Osteoblast (primary cell): ENCODE results near the gene MT1G. TPM values are rescaled to one million over a fixed set of nuclear protein-coding genes. Genes with fewer than 3 reads are reported as not detected.

Source experiments
- DNase-seq: peaks from one replicate; pipeline ENCODE4 v3.0.0; 2011; ENCODE audit warnings: low spot score, mixed read lengths; ENCODE audit not compliant: insufficient read length; ENCODE audit errors: missing footprints
- H2AFZ ChIP-seq: 2 replicates; pipeline ENCODE4 v1.6.0; 2011; ENCODE audit warnings: mild to moderate bottlenecking, low read length
- H3K27ac ChIP-seq: 2 replicates; pipeline ENCODE4 v1.5.1; 2011; ENCODE audit warnings: mild to moderate bottlenecking, low read depth, low read length, moderate library complexity
- H3K27me3 ChIP-seq: 2 replicates; pipeline ENCODE4 v1.6.0; 2012; ENCODE audit warnings: mild to moderate bottlenecking, control low read depth, inconsistent platforms, low read length, moderate library complexity; ENCODE audit not compliant: insufficient read depth
- H3K36me3 ChIP-seq: 2 replicates; pipeline ENCODE4 v1.5.1; 2011; ENCODE audit warnings: mild to moderate bottlenecking, low read length, control low read depth, moderate library complexity; ENCODE audit not compliant: insufficient read depth
- H3K4me1 ChIP-seq: 2 replicates; pipeline ENCODE4 v1.5.1; 2011; ENCODE audit warnings: mild to moderate bottlenecking, low read length, control low read depth, moderate library complexity; ENCODE audit not compliant: insufficient read depth
- H3K4me2 ChIP-seq: 2 replicates; pipeline ENCODE4 v1.6.0; 2011; ENCODE audit warnings: mild to moderate bottlenecking, low read length; ENCODE audit not compliant: insufficient read depth
- H3K4me3 ChIP-seq: fragments of 200-600 bp; sonication (generic); 3 replicates; pipeline ENCODE4 v1.5.1; 2012; ENCODE audit warnings: mild to moderate bottlenecking, low read length, inconsistent platforms; ENCODE audit not compliant: insufficient read depth
- H3K79me2 ChIP-seq: 2 replicates; pipeline ENCODE4 v1.6.0; 2012; ENCODE audit warnings: mild to moderate bottlenecking, low read length, control low read depth, inconsistent platforms; ENCODE audit not compliant: insufficient read depth
- H3K9me3 ChIP-seq: 2 replicates; pipeline ENCODE4 v1.5.1; 2011; ENCODE audit warnings: low read depth, low read length, control low read depth
- H4K20me1 ChIP-seq: 2 replicates; pipeline ENCODE4 v1.6.0; 2012; ENCODE audit warnings: mild to moderate bottlenecking, low read length, control low read depth; ENCODE audit not compliant: insufficient read depth
- total RNA-seq: library from RNA; depleted of rRNA; stranded (reverse); fragments of >200 nt; gene quantifications from 2 replicates; pipeline ENCODE4 v1.2.3, GENCODE V29; 2012
- TF ChIP-seq, protein P1 (sequence below): IDR thresholded peaks from 2 replicates; pipeline ENCODE4 v1.5.1; 2011; ENCODE audit warnings: mild to moderate bottlenecking, low read depth, low read length, moderate library complexity; ENCODE audit errors: extremely low read depth

MT1G gene
- total RNA-seq, 1 donor: not detected

DNA sequence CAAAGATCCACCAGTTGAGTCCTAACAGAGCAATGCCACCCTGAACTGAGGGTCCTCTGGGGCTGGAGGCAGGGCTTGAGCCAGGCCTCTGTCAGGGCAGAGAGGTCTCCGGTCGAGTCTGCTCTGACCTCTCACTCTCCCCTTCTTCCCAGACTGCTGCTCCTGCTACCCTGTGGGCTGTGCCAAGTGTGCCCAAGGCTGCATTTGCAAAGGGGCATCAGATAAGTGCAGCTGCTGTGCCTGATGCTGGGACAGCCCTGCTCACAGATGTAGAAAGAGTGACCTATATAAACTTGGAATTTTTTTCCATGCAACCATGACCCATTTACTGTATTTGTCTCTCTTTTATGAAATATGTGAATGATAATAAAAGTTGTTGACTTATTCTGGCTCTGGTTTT lies 18.6 kb downstream of the MT1G start:
- Histone ChIP-seq H3K9me3 (no peaks in the 10 kb centered on the region), H3K27me3 (peaks cover 59% of the 10 kb centered on the region), H2AFZ (no peak overlapping the region), H3K4me1 (no peaks in the 10 kb centered on the region), H3K27ac (no peak overlapping the region), H3K36me3 (no peaks in the 10 kb centered on the region), H3K4me2 (no peak overlapping the region), H3K4me3 (no peak overlapping the region), H3K79me2 (no peaks in the 10 kb centered on the region), H4K20me1 (no peaks in the 10 kb centered on the region)
- TF ChIP-seq, protein P1, sequence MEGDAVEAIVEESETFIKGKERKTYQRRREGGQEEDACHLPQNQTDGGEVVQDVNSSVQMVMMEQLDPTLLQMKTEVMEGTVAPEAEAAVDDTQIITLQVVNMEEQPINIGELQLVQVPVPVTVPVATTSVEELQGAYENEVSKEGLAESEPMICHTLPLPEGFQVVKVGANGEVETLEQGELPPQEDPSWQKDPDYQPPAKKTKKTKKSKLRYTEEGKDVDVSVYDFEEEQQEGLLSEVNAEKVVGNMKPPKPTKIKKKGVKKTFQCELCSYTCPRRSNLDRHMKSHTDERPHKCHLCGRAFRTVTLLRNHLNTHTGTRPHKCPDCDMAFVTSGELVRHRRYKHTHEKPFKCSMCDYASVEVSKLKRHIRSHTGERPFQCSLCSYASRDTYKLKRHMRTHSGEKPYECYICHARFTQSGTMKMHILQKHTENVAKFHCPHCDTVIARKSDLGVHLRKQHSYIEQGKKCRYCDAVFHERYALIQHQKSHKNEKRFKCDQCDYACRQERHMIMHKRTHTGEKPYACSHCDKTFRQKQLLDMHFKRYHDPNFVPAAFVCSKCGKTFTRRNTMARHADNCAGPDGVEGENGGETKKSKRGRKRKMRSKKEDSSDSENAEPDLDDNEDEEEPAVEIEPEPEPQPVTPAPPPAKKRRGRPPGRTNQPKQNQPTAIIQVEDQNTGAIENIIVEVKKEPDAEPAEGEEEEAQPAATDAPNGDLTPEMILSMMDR: no peak
- no peak for DNase-seq

GRCh38 chr16:56647641-56648431 lies 20.0 kb downstream of the MT1G start:
- H3K27me3 ChIP-seq: peaks cover 57% of the 10 kb centered on the region

DNA sequence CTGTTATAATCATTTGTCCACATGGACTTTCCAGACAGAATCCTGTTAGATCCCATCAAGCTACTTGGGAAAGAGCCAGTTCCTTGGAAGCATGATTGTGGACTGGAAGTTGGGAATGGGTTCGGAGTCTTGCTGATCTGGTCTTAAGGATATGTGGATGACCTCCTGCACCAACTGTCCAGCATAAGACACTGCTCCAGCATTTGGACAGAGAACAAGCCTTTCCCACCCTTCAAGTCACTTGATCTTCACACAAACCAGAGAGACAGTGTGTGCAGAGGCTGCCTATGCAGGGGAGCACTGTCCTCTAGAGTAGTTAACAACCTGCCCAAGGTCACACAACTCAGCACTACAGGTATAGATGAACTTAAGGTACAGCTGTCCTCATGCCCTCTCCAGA lies 22.0 kb downstream of the MT1G start:
- Histone ChIP-seq H3K4me2 (no peak overlapping the region), H3K4me1 (peaks cover 3% of the 10 kb centered on the region), H4K20me1 (no peaks in the 10 kb centered on the region), H3K36me3 (no peaks in the 10 kb centered on the region), H3K27ac (no peak overlapping the region), H2AFZ (no peak overlapping the region), H3K27me3 (peaks cover 44% of the 10 kb centered on the region), H3K9me3 (no peaks in the 10 kb centered on the region), H3K4me3 (no peak overlapping the region), H3K79me2 (no peaks in the 10 kb centered on the region)
- TF ChIP-seq, protein P1: no peak
- DNase-seq: no peak

More at GRCh38 chr16:56647641-56648431, 20.0 kb downstream of the MT1G start:
- no peak overlapping the region for H3K4me2 ChIP-seq
- no peak overlapping the region for H3K27ac ChIP-seq
- H3K4me1 ChIP-seq: peaks cover 3% of the 10 kb centered on the region
- TF ChIP-seq, protein P1: no peak
- H4K20me1 ChIP-seq: no peaks in the 10 kb centered on the region
- H3K4me3 ChIP-seq: no peak overlapping the region
- no peaks in the 10 kb centered on the region for H3K9me3 ChIP-seq
- H3K36me3 ChIP-seq: no peaks in the 10 kb centered on the region
- no peak overlapping the region for H2AFZ ChIP-seq
- no peaks in the 10 kb centered on the region for H3K79me2 ChIP-seq
- no peak for DNase-seq

GRCh38 chr16:56645311-56645710 lies 22.6 kb downstream of the MT1G start:
- TF ChIP-seq, protein P1: no peak
- no peaks in the 10 kb centered on the region for H3K36me3 ChIP-seq
- peaks cover 44% of the 10 kb centered on the region for H3K27me3 ChIP-seq

More at GRCh38 chr16:56645311-56645710, 22.6 kb downstream of the MT1G start:
- peaks cover 3% of the 10 kb centered on the region for H3K4me1 ChIP-seq
- no peaks in the 10 kb centered on the region for H3K79me2 ChIP-seq
- DNase-seq: no peak
- H3K4me2 ChIP-seq: no peak overlapping the region
- H3K4me3 ChIP-seq: no peak overlapping the region
- no peak overlapping the region for H3K27ac ChIP-seq
- no peaks in the 10 kb centered on the region for H4K20me1 ChIP-seq
- no peak overlapping the region for H2AFZ ChIP-seq
- H3K9me3 ChIP-seq: no peaks in the 10 kb centered on the region
